Transverse colon (tissue), 3 donors: ENCODE measurements around the gene ITGA1.

Experiments used
- CTCF ChIP-seq, 5 experiments: fragments of 200-600 bp in 3 of 5; fragments of 450-650 bp in 2 of 5; sonication (generic) in 3 of 5; IDR thresholded peaks; 1 replicate in 2 of 5; 2 replicates in 3 of 5; pipeline ENCODE4 v1.5.1; 2016 to 2017; ENCODE audit warnings: antibody characterized with exemption in 5 of 5, inconsistent platforms in 3 of 5, mild to moderate bottlenecking in 2 of 5, moderate library complexity in 1 of 5
- EP300 ChIP-seq: sonication (generic); formaldehyde crosslinking; IDR thresholded peaks from one replicate; pipeline ENCODE4 v1.6.1; 2017; ENCODE audit warnings: antibody characterized with exemption, low read depth

DNA sequence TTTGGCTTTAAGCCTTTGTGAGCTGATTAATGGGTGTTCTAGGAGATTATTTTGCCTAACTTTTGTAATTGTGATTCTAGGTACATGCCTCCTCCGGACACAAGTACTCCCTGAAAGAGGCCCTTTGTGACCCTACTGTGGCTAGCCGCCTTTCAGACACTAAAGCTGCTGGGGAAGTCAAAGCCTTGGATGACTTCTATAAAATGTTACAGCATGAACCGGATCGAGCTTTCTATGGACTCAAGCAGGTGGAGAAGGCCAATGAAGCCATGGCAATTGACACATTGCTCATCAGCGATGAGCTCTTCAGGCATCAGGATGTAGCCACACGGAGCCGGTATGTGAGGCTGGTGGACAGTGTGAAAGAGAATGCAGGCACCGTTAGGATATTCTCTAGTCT lies 13.6 kb downstream of the ITGA1 start:
- no peak for TF ChIP-seq CTCF (IDR thresholded peaks at IDR 0.05)
- TF ChIP-seq EP300 = no peak
